Measurements from ENCODE around the gene BPNT1. TPM values are rescaled to one million over a fixed set of nuclear protein-coding genes. Genes with fewer than 3 reads are reported as not detected.

The BPNT1 gene
- total and polyA plus RNA-seq, 2 of the 8 experiments (the other 6 are each of a cell fraction or from before 2014, with no cell fraction given), result 13.2 to 16.3 TPM

- H4K91ac ChIP-seq (replicated peaks; ENCODE audit: insufficient read length, low read length), result no peak overlapping the region
- no peak overlapping the region for H3K4me2 ChIP-seq (ENCODE audit: insufficient read depth in 1 of 2, low read depth in 2 of 2, low read length in 2 of 2)
- H3K9me3 ChIP-seq (ENCODE audit: insufficient read depth in 2 of 2, low read depth in 1 of 2, low read length in 1 of 2), result no peaks in the 10 kb centered on the region
- H3K27me3 ChIP-seq (replicated peaks in 1 of 4; ENCODE audit: control insufficient read depth in 3 of 4, extremely low read depth in 1 of 4, insufficient read depth in 3 of 4, low read length in 3 of 4), result no peaks in the 10 kb centered on the region
- H3K18ac ChIP-seq (ENCODE audit: extremely low read depth, low read length), result no peak overlapping the region
- H3K27ac ChIP-seq (ENCODE audit: low read depth, low read length), result no peak overlapping the region
- H3K23ac ChIP-seq (ENCODE audit: insufficient read length), result no peak overlapping the region
- POLR2A ChIA-PET (ENCODE audit: partially characterized antibody), result no interaction called here
- H3K79me2 ChIP-seq (ENCODE audit: control insufficient read depth in 1 of 2, insufficient read depth in 2 of 2, low read length in 2 of 2), result no peaks in the 10 kb centered on the region
- H2BK12ac ChIP-seq (ENCODE audit: low read depth, low read length), result no peak overlapping the region
- no peak overlapping the region for H3K4ac ChIP-seq (replicated peaks; ENCODE audit: insufficient read length, low read depth, low read length)
- H3K36me3 ChIP-seq (ENCODE audit: control insufficient read depth in 2 of 4, insufficient read depth in 4 of 4, low read length in 3 of 4), result peaks cover 3 to 24% (median 9%) of the 10 kb centered on the region in 4 experiments; a peak in 7 of 8 replicates
- H3K4me3 ChIP-seq (ENCODE audit: extremely low read depth in 1 of 4, insufficient read depth in 2 of 4, low read depth in 3 of 4, low read length in 4 of 4), result no peak overlapping the region
- no peak overlapping the region for H2AFZ ChIP-seq (ENCODE audit: low read length)
- H2AK5ac ChIP-seq (ENCODE audit: low read depth, low read length), result no peak overlapping the region
- H2BK5ac ChIP-seq (ENCODE audit: low read depth, low read length), result no peak overlapping the region
- no peak overlapping the region for H3K56ac ChIP-seq (replicated peaks; ENCODE audit: insufficient read length, low read depth, low read length)
- no peak overlapping the region for H4K8ac ChIP-seq (ENCODE audit: extremely low read depth, insufficient read depth, low read length)
- no peak overlapping the region for H4K5ac ChIP-seq (ENCODE audit: insufficient read length, low read depth, low read length)
- H3K79me1 ChIP-seq (ENCODE audit: low read depth, low read length), result no peaks in the 10 kb centered on the region
- no peak overlapping the region for H2BK15ac ChIP-seq (ENCODE audit: low read length)
- FAIRE-seq (no peak), DNase-seq (ENCODE audit: low read depth in 1 of 2, low spot score in 2 of 2) (no peak)
- H2BK120ac ChIP-seq (replicated peaks; ENCODE audit: low read depth, low read length), result no peak overlapping the region
- no peaks in the 10 kb centered on the region for H4K20me1 ChIP-seq (replicated peaks in 1 of 2; ENCODE audit: control insufficient read depth in 1 of 2, insufficient read depth in 2 of 2, low read length in 2 of 2)
- H3K23me2 ChIP-seq (ENCODE audit: low read depth, low read length), result no peaks in the 10 kb centered on the region
- CTCF ChIA-PET (ENCODE audit: partially characterized antibody), result interaction anchor here (1.4 kb wide), 1 partner anchor 12 kb away, joined by 4 read pairs; no protein-coding TSS in a partner anchor
- H3K14ac ChIP-seq (ENCODE audit: insufficient read length), result no peak overlapping the region
- H3K9ac ChIP-seq (replicated peaks in 1 of 4; ENCODE audit: extremely low read depth in 1 of 4, low read depth in 3 of 4, low read length in 3 of 4), result no peak overlapping the region
- 89% methylated on average over 6 of the region's 6 CpGs; no CpG with 5 or more reads in 1 of the 2 experiments for WGBS, 2 experiments (ENCODE audit: extremely low coverage in 1 of 2, insufficient coverage in 1 of 2, insufficient read length in 1 of 2, insufficient replicate concordance in 2 of 2, low coverage in 1 of 2, low lambda C conversion rate in 2 of 2, missing lambda C conversion rate in 1 of 2)
- H2BK20ac ChIP-seq (ENCODE audit: low read length), result no peak overlapping the region
- no peaks in the 10 kb centered on the region for H3K4me1 ChIP-seq (replicated peaks in 1 of 4; ENCODE audit: control insufficient read depth in 3 of 4, insufficient read depth in 4 of 4, low read length in 3 of 4)
- TF ChIP-seq SAP30 (IDR thresholded peaks at IDR 0.05; ENCODE audit: insufficient read depth, insufficient replicate concordance, low read length), result no peak
- no peak for TF ChIP-seq SIRT6 (IDR thresholded peaks at IDR 0.05; ENCODE audit: low read length)
- TF ChIP-seq CHD2 (IDR thresholded peaks at IDR 0.05; ENCODE audit: low read length), result no peak
- TF ChIP-seq EZH2 (IDR thresholded peaks at IDR 0.05; ENCODE audit: low read depth, low read length, severe bottlenecking), result no peak
- no peak for TF ChIP-seq MAFK (IDR thresholded peaks at IDR 0.05; ENCODE audit: low read depth, low read length)
- TF ChIP-seq USF2 (IDR thresholded peaks at IDR 0.05; ENCODE audit: low read length), result no peak
- no peak for TF ChIP-seq ATF2 (IDR thresholded peaks at IDR 0.05; ENCODE audit: low read length)
- no peak for TF ChIP-seq KDM1A (IDR thresholded peaks at IDR 0.05; ENCODE audit: borderline replicate concordance, low read length)
- no peak for TF ChIP-seq CHD1 (IDR thresholded peaks at IDR 0.05; ENCODE audit: low read depth, low read length)
- no peak for TF ChIP-seq NRF1 (IDR thresholded peaks at IDR 0.05; ENCODE audit: low read depth, low read length)
- TF ChIP-seq CBX8 (IDR thresholded peaks at IDR 0.05; ENCODE audit: borderline replicate concordance, low read depth, low read length), result no peak
- no peak for TF ChIP-seq JUN (IDR thresholded peaks at IDR 0.05; ENCODE audit: low read depth, low read length)
Observed at GRCh38 chr1:220119043-220119512, 29.5 kb upstream of the BPNT1 start.
